ENCODE results near the gene KCNT2. TPM values are rescaled to one million over a fixed set of nuclear protein-coding genes. Genes with fewer than 3 reads are reported as not detected.

KCNT2 gene
- total RNA-seq, 1 experiment from 2014 or later: not detected

- Histone ChIP-seq H3K36me3 (ENCODE audit: control insufficient read depth in 1 of 2, insufficient read depth in 2 of 2, low read length in 2 of 2) (no peaks in the 10 kb centered on the region), H3K9me2 (ENCODE audit: insufficient read depth) (no peaks in the 10 kb centered on the region), H3K27me3 (ENCODE audit: insufficient read depth, low read length) (no peaks in the 10 kb centered on the region), H4K20me1 (ENCODE audit: insufficient read depth) (no peaks in the 10 kb centered on the region), H3K9ac (ENCODE audit: low read length) (no peak overlapping the region), H2AFZ (ENCODE audit: low read depth, low read length, poor library complexity, severe bottlenecking) (no peak overlapping the region), H3K4me2 (ENCODE audit: low read length) (no peak overlapping the region), H3K27ac (ENCODE audit: low read depth, low read length) (no peak overlapping the region), H3K4me1 (ENCODE audit: control insufficient read depth in 1 of 2, insufficient read depth in 2 of 2, low read length in 2 of 2) (no peaks in the 10 kb centered on the region), H3K4me3 (replicated peaks in 1 of 2; ENCODE audit: low read depth in 1 of 2, low read length in 2 of 2) (no peak overlapping the region), H3K79me2 (ENCODE audit: insufficient read depth, low read length) (no peaks in the 10 kb centered on the region), H3K9me3 (ENCODE audit: control insufficient read depth in 1 of 2, insufficient read depth in 1 of 2, low read depth in 1 of 2, low read length in 2 of 2) (no peaks in the 10 kb centered on the region)
- DNase-seq (ENCODE audit: low read depth, low spot score): no peak
- ChIA-PET CTCF (no interaction called here), RAD21 (ENCODE audit: low non-redundant PET in 1 of 2, low total read pairs in 2 of 2, uncharacterized antibody in 2 of 2, unreplicated experiment in 2 of 2) (no interaction called here), POLR2A (no interaction called here)
- BruUV-seq (replicated peaks): no TSS peak
- intact Hi-C loops (cut with micrococcal nuclease): no loop called here
- no peak for TF ChIP-seq CEBPB (IDR thresholded peaks at IDR 0.05; ENCODE audit: low read depth)
- ATAC-seq: no peak
Measured at GRCh38 chr1:196401891-196402290, 206.3 kb downstream of the KCNT2 start.

GRCh38 chr1:196401452-196401833 is 206.8 kb downstream of the KCNT2 start:
- DNase-seq (ENCODE audit: low read depth, low spot score) (no peak), ATAC-seq (no peak)
- Histone ChIP-seq H2AFZ (ENCODE audit: low read depth, low read length, poor library complexity, severe bottlenecking) (peak overlapping the region; percentile 15), H3K27me3 (ENCODE audit: insufficient read depth, low read length) (no peaks in the 10 kb centered on the region), H3K4me2 (ENCODE audit: low read length) (no peak overlapping the region), H3K4me1 (ENCODE audit: control insufficient read depth in 1 of 2, insufficient read depth in 2 of 2, low read length in 2 of 2) (no peaks in the 10 kb centered on the region), H3K9me3 (ENCODE audit: control insufficient read depth in 1 of 2, insufficient read depth in 1 of 2, low read depth in 1 of 2, low read length in 2 of 2) (no peaks in the 10 kb centered on the region), H3K36me3 (ENCODE audit: control insufficient read depth in 1 of 2, insufficient read depth in 2 of 2, low read length in 2 of 2) (no peaks in the 10 kb centered on the region), H3K4me3 (replicated peaks in 1 of 2; ENCODE audit: low read depth in 1 of 2, low read length in 2 of 2) (no peak overlapping the region), H3K27ac (ENCODE audit: low read depth, low read length) (no peak overlapping the region), H4K20me1 (ENCODE audit: insufficient read depth) (no peaks in the 10 kb centered on the region), H3K9ac (ENCODE audit: low read length) (no peak overlapping the region), H3K79me2 (ENCODE audit: insufficient read depth, low read length) (no peaks in the 10 kb centered on the region), H3K9me2 (ENCODE audit: insufficient read depth) (no peaks in the 10 kb centered on the region)
- ChIA-PET RAD21 (ENCODE audit: low non-redundant PET in 1 of 2, low total read pairs in 2 of 2, uncharacterized antibody in 2 of 2, unreplicated experiment in 2 of 2) (no interaction called here), CTCF (no interaction called here), POLR2A (no interaction called here)
- intact Hi-C loops (cut with micrococcal nuclease): no loop called here
- BruUV-seq (replicated peaks): no TSS peak
- TF ChIP-seq CBX3 (IDR thresholded peaks at IDR 0.05; ENCODE audit: low read depth): no peak
- TF ChIP-seq ELF1 (IDR thresholded peaks at IDR 0.05; ENCODE audit: borderline replicate concordance, low read depth): no peak
- no peak for TF ChIP-seq FOSL1 (IDR thresholded peaks at IDR 0.05; ENCODE audit: low read depth)
- TF ChIP-seq CEBPB (IDR thresholded peaks at IDR 0.05; ENCODE audit: low read depth): no peak
- TF ChIP-seq YY1 (IDR thresholded peaks at IDR 0.05; ENCODE audit: extremely low read depth, insufficient replicate concordance, low read depth, low read length): no peak
- TF ChIP-seq SP1 (IDR thresholded peaks at IDR 0.05; ENCODE audit: low read depth): no peak
- no peak for TF ChIP-seq ZBTB33 (IDR thresholded peaks at IDR 0.05; ENCODE audit: extremely low read depth, insufficient replicate concordance, low read length)
- no peak for TF ChIP-seq POLR2A (IDR thresholded peaks at IDR 0.05; ENCODE audit: borderline replicate concordance, extremely low read depth, insufficient read depth, insufficient read length)
- TF ChIP-seq ATF3 (IDR thresholded peaks at IDR 0.05): no peak
- no peak for TF ChIP-seq TCF7L2 (IDR thresholded peaks at IDR 0.05; ENCODE audit: borderline replicate concordance, extremely low read depth, insufficient read depth, insufficient read length)
- TF ChIP-seq ZFX (IDR thresholded peaks at IDR 0.05): no peak
- no peak for TF ChIP-seq EGR1 (IDR thresholded peaks at IDR 0.05; ENCODE audit: low read depth)
- TF ChIP-seq JUND (IDR thresholded peaks at IDR 0.05): no peak
- no peak for TF ChIP-seq EZH2phosphoT487 (IDR thresholded peaks at IDR 0.05; ENCODE audit: borderline replicate concordance)
- no peak for TF ChIP-seq POLR2AphosphoS5 (IDR thresholded peaks at IDR 0.05; ENCODE audit: low read depth, low read length)
- TF ChIP-seq SRF (IDR thresholded peaks at IDR 0.05; ENCODE audit: low read depth): no peak
- TF ChIP-seq MAX (IDR thresholded peaks at IDR 0.05): no peak
- TF ChIP-seq ZNF274 (IDR thresholded peaks at IDR 0.05; ENCODE audit: low read depth, low read length): no peak

Data from HCT116 (cell line).